ENCODE results near the gene TBCA.

TBCA gene

GRCh38 chr5:77658662-77659061, 117.5 kb downstream of the TBCA start:
- TF ChIP-seq CTCF (conservative IDR thresholded peaks at IDR 0.05; ENCODE audit: low read depth, low read length): no peak
- Histone ChIP-seq H3K4me1 (ENCODE audit: low read depth, poor library complexity, severe bottlenecking) (no peaks in the 10 kb centered on the region), H4K20me1 (ENCODE audit: insufficient read depth) (no peaks in the 10 kb centered on the region), H3K36me3 (ENCODE audit: insufficient read depth) (no peaks in the 10 kb centered on the region), H3K27ac (no peak overlapping the region), H3K27me3 (ENCODE audit: insufficient read depth, low read depth) (no peaks in the 10 kb centered on the region), H3K9ac (no peak overlapping the region), H2AFZ (ENCODE audit: low read depth) (no peak overlapping the region), H3K4me3 (IDR thresholded peaks at IDR 0.05; ENCODE audit: insufficient read depth, low read depth, low read length) (no peak overlapping the region), H3K79me2 (ENCODE audit: insufficient read depth, low read depth) (no peaks in the 10 kb centered on the region), H3K4me2 (no peak overlapping the region)

- Histone ChIP-seq H3K4me3 (IDR thresholded peaks at IDR 0.05; ENCODE audit: insufficient read depth, low read depth, low read length) (no peak overlapping the region), H3K4me2 (no peak overlapping the region), H2AFZ (ENCODE audit: low read depth) (no peak overlapping the region), H3K27ac (no peak overlapping the region), H3K9ac (no peak overlapping the region), H3K27me3 (ENCODE audit: insufficient read depth, low read depth) (no peaks in the 10 kb centered on the region), H3K36me3 (ENCODE audit: insufficient read depth) (no peaks in the 10 kb centered on the region), H3K79me2 (ENCODE audit: insufficient read depth, low read depth) (no peaks in the 10 kb centered on the region), H3K4me1 (ENCODE audit: low read depth, poor library complexity, severe bottlenecking) (no peaks in the 10 kb centered on the region), H4K20me1 (ENCODE audit: insufficient read depth) (no peaks in the 10 kb centered on the region)
- TF ChIP-seq CTCF (conservative IDR thresholded peaks at IDR 0.05; ENCODE audit: low read depth, low read length): no peak
Observed at GRCh38 chr5:77651343-77651742, 124.8 kb downstream of the TBCA start.

- Histone ChIP-seq H4K20me1 (ENCODE audit: insufficient read depth) (no peaks in the 10 kb centered on the region), H3K36me3 (ENCODE audit: insufficient read depth) (no peaks in the 10 kb centered on the region), H3K79me2 (ENCODE audit: insufficient read depth, low read depth) (no peaks in the 10 kb centered on the region), H3K4me3 (IDR thresholded peaks at IDR 0.05; ENCODE audit: insufficient read depth, low read depth, low read length) (no peak overlapping the region), H3K27ac (no peak overlapping the region), H3K9ac (no peak overlapping the region), H2AFZ (ENCODE audit: low read depth) (no peak overlapping the region), H3K4me2 (no peak overlapping the region), H3K4me1 (ENCODE audit: low read depth, poor library complexity, severe bottlenecking) (no peaks in the 10 kb centered on the region), H3K27me3 (ENCODE audit: insufficient read depth, low read depth) (no peaks in the 10 kb centered on the region)
- no peak for TF ChIP-seq CTCF (conservative IDR thresholded peaks at IDR 0.05; ENCODE audit: low read depth, low read length)
Observed at GRCh38 chr5:77650686-77651085, 125.5 kb downstream of the TBCA start.

GRCh38 chr5:77649776-77650175, 126.4 kb downstream of the TBCA start:
- Histone ChIP-seq H3K9ac (no peak overlapping the region), H3K4me3 (IDR thresholded peaks at IDR 0.05; ENCODE audit: insufficient read depth, low read depth, low read length) (no peak overlapping the region), H3K4me1 (ENCODE audit: low read depth, poor library complexity, severe bottlenecking) (no peaks in the 10 kb centered on the region), H2AFZ (ENCODE audit: low read depth) (no peak overlapping the region), H3K36me3 (ENCODE audit: insufficient read depth) (no peaks in the 10 kb centered on the region), H3K27ac (no peak overlapping the region), H3K27me3 (ENCODE audit: insufficient read depth, low read depth) (peaks cover 2% of the 10 kb centered on the region), H3K79me2 (ENCODE audit: insufficient read depth, low read depth) (no peaks in the 10 kb centered on the region), H3K4me2 (no peak overlapping the region), H4K20me1 (ENCODE audit: insufficient read depth) (no peaks in the 10 kb centered on the region)
- TF ChIP-seq CTCF (conservative IDR thresholded peaks at IDR 0.05; ENCODE audit: low read depth, low read length): no peak
